GM12892 (cell line): ENCODE data around the gene REM2.

Experiments used
- POLR2A ChIP-seq: IDR thresholded peaks from 2 replicates; pipeline ENCODE4 v1.6.1; 2011; ENCODE audit warnings: low read depth, low read length, control low read depth
- POLR2AphosphoS5 ChIP-seq: IDR thresholded peaks from 2 replicates; pipeline ENCODE4 v1.6.1; 2011; ENCODE audit warnings: low read depth, low read length, control low read depth

- no peak for TF ChIP-seq POLR2AphosphoS5
- no peak for TF ChIP-seq POLR2A
These were observed 1.9 kb downstream of the REM2 start for GRCh38 chr14:22884738-22885523.
